ENCODE results near the gene OR7C1.
"Not testable (repeated sequence)": the region's sequence is repeated elsewhere in the genome, so short reads cannot be mapped to it uniquely, and the experiment has no call there.

OR7C1 gene

GRCh38 chr19:14783410-14783998, 51.5 kb downstream of the OR7C1 start:
- not testable (repeated sequence) for DNase-seq

DNA sequence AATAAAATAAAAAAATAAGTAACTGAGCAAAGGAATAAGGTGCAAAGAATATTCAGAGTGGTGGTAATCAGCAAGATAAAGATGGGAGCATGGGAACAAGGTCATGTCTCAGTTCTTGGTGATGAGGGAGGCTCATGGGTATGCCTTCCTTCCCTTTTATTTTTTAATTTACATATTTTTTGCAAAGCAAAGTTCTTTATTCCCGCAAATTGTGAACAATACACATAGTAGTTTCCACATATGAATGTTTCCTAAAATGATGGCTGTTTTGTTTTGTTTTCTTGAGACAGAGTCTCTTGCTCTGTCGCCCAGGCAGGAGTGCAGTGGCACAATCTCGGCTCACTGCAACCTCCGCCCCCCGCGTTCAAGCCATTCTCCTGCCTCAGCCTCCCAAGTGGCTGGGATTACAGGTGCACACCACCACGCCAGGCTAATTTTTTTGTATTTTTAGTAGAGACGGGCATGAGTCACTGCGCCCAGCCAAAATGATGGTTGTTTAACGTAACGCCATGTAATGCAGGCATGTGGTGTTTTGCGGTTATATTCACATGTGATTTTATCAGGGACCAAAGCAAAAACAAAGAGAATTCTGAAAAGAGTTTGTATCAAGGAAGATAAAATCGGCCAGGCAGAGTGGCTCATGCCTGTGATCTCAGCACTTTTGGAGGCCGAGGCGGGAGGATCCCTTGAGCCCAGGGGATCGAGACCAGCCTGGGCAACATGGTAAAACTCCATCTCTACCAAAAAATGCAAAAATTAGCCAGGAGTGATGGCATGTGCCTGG, 52.2 kb downstream of the OR7C1 start:
- no peak for DNase-seq

DNA sequence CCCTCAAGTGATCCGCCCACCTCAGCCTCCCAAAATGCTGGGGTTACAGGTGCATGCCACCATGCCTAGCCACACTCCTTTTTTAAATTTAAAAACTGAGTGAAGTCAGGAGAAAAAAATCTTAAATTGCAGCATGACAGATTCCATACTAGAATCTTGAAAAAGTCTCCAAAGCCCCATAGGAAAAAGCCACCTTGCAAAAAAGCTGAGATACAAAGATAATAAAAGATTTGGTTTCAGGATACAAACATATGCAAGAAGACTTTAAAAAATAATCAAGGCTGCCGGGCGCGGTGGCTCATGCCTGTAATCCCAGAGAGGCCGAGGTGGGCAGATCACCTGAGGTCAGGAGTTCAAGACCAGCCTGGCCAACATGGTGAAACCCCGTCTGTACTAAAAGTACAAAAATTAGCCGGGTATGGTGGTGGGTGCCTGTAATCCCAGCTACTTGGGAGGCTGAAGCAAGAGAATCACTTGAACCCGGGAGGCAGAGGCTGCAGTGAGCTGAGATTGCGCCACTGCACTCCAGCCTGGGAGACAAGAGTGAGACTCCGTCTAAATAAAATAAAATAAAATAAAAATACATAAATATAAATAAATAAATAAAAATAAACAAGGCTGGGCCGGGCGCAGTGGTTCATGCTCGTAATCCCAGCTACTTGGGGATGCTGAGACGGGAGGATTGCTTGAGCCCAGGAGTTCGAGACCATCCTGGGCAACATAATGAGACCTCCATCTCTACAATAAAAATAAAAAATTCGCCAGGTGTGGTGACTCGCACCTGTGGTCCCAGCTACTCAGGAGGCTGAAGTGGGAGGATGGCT, 53.1 kb downstream of the OR7C1 start:
- not testable (repeated sequence) for DNase-seq

- DNase-seq = not testable (repeated sequence)
These were observed 54.3 kb downstream of the OR7C1 start for GRCh38 chr19:14780622-14781225.

DNA sequence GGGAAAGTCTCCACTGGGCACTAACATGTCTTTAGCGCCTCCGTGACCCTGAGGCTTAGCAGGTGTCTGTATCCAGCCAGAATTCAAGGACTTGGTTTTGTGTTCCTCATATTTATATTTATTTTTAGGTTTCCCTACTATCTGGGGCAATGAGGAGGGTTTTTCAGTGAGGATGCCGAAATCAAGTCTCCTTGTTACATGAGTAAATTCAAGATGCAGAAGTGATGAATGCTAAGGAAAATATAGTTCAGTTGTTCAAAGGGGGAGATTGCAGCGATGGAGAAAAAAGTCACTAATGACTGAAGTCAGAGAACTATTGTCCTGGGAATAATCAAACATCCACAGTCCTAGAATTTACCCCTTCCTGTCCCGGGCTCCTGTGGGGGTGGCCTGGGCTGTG, 55.8 kb downstream of the OR7C1 start:
- no peak for DNase-seq

GRCh38 chr19:14778110-14778845, 56.7 kb downstream of the OR7C1 start, which contains the start of gene ADGRE2:
Gene ADGRE2 (minus strand): TSS chr19:14778560. CDS start chr19:14776756, 1,804 bp downstream.
- DNase-seq = not testable (repeated sequence)

DNA sequence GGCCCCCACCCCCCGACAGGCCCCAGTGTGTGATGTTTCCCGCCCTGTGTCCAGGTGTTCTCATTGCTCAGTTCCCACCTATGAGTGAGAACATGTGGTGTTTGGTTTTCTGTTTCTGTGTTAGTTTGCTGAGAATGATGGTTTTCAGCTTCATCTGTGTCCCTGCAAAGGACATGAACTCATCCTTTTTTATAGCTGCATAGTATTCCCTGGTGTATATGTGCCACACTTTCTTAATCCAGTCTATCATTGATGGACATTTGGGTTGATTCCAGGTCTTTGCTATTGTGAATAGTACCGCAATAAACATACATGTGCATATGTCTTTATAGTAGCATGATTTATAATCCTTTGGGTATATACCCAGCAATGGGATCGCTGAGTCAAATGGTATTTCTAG, 57.3 kb downstream of the OR7C1 start:
- not testable (repeated sequence) for DNase-seq

DNA sequence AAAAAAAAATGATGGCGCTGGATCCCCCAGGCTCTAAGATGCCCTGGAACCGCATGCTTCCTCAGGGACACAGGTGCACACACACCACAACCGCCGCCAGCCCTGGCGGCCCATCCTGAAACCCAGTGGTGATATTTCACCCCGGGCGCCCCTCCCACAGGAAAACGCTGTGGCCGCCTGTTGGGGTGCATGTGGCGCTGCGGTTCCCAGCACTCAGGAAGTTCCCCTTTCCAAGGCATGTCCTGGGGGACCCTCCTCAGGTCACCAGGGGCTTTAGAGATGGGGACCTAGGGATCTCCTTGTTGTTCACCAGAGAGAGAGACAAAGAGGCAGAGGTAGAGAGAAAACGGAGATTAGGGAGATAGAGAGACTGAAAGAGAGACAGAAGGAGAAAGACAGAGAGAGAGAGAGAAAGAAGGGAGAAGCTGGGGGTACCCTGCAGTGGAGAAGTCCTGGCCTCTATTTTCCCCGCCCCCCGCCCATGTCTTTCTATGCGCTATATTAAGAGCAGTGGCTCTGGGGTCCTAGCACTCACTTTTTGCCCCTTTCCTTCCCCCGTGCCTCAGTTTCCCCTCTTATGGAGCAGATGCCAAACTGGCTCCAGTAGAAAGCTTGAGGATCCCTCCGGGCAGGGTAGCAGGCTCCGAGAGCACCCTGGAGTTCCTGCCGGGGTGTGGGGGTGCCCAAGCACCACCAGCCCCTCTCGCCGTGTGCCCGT, 59.0 kb downstream of the OR7C1 start:
- DNase-seq = no peak

- not testable (repeated sequence) for DNase-seq
These were observed 59.7 kb downstream of the OR7C1 start for GRCh38 chr19:14775326-14775725.

GRCh38 chr19:14774373-14774772, 60.6 kb downstream of the OR7C1 start:
- DNase-seq = no peak

GRCh38 chr19:14773722-14774121, 61.3 kb downstream of the OR7C1 start:
- not testable (repeated sequence) for DNase-seq

- no peak for DNase-seq
These were observed 62.0 kb downstream of the OR7C1 start for GRCh38 chr19:14772995-14773394.

- DNase-seq = no peak
These were observed 62.5 kb downstream of the OR7C1 start for GRCh38 chr19:14772467-14772866.

DNA sequence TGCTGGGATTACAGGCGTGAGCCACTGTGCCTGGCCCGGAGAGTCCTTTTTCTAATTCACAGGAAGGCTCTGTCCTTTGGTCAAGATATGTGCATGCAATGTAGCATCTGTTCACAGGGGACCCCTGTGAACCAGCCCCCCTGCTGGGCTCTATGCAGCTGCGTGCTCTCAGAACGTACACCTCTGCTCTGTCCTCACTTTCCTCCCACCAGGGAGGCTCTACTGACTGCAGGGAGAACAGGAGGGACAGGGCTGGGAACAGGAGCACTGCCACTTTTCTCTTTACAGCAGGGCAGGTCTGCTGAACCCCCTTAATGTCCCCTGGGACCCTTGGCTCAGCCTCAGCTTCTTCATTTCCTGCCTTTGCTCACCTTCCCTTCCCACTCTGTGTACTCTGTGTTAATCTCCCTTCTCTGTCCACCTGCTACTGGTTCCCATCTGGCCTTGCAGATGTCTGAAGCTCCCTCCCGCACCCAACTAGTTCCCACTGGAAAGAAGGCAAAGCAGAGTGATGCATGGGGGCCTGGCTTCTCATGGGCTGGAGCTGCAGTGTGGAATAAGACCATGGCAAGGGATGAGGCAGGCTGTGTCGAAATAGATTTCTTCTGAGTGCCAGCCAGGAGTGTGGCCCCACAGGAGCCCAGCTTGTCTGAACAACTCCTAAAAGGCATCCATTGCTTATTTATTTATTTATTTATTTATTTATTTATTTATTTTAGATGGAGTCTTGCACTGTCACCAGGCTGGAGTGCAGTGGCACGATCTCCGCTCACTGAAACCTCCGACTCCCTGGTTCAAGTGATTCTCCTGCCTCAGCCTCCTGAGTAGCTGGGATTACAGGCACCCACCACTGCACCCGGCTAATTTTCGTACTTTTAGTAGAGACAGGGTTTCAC, 63.8 kb downstream of the OR7C1 start:
- no peak for DNase-seq

DNA sequence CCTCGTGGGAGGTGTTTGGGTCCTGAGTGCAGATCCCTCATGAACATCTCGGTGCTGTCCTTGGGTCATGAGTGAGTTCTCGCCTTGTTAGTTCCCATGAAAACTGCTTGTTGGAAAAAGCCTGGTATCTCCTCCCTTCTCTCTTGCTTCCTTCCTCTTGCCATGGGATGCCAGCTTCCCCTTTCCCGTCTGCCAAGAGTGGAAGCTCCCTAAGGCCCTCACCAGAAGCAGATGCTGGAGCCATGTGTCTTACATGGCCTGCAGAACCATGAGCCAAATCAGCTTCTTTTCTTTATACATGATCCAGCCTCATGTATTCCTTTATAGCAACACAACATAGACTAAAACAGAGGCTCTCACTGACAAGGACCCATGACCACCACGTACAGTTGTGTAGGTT, 64.8 kb downstream of the OR7C1 start:
- DNase-seq = no peak

DNA sequence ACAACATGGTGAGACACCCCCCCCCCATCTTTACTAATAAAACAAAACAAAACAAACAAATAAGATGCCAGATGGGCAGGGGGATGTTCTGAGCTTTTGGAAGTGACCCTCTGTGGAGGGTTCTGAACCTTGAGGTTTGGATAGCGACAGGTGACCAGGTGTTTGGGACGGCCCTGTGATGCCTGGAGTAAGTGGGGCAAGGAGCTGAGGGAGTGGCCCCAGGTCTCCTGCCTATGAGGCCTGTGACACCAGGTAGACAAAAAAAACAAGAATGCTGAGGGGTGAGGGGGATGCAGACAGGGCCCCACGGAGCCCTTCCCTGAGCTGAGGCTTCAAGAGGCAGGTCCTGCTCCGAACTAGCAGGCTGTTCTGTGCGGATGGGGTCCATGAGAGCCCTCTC, 65.8 kb downstream of the OR7C1 start:
- DNase-seq = no peak

- no peak for DNase-seq
These were observed 67.0 kb downstream of the OR7C1 start for GRCh38 chr19:14768001-14768400.

- no peak for DNase-seq
These were observed 67.5 kb downstream of the OR7C1 start for GRCh38 chr19:14767466-14767971.

- not testable (repeated sequence) for DNase-seq
These were observed 69.1 kb downstream of the OR7C1 start for GRCh38 chr19:14765841-14766240.

DNA sequence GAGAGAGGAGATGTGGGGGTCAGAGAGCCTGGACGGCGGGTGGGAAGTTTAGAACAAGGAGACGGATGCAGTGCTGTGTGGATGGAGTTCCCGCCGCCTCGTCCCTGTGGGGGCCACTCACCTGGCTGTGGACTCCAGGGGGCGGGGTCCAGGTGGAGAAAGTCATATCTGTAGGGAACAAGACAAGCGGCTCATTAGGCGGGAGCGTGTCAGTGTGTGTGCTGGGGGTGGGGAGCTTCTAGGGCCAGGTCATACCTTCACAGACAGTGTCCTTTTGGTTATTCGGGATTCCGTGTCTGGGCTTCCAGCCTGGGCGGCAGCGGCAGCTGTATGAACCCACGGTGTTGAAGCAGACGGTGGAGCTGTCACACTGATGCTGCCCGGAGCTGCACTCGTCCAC, 69.6 kb downstream of the OR7C1 start:
- not testable (repeated sequence) for DNase-seq

Data from NCI-H2227 treated with DMSO at 0.1 percent for 48 hours (cell line).